ENCODE results near the gene LELP1.

The LELP1 gene

DNA sequence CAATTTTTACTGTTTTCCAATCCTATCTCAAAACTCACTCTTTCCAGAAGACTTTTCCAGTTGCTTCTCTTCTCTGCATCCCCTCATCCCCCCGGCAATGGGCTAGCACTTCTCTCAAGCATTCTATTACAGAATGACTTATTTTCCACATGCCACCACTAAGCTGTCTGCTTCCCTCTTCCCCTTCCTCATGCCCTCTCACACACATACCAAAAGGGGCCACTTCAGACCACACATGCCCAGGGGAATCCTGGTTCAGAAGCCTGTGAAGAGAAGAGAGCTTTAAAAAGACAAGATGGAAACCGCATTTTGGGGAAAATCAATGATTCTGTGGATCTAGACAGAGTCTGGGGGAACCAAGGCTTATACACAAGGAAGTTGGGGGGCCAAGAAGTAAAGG lies 47.9 kb downstream of the LELP1 start:
- no peak overlapping the region for H3K9ac ChIP-seq (ENCODE audit: low read length)
- no peak overlapping the region for H2AFZ ChIP-seq (ENCODE audit: low read length)
- H3K9me2 ChIP-seq (replicated peaks; ENCODE audit: insufficient read depth, low read length), result no peaks in the 10 kb centered on the region
- DNase-seq, result no peak
- no peak overlapping the region for H3K27ac ChIP-seq (ENCODE audit: low read length)
- H3K4me1 ChIP-seq (ENCODE audit: low read length), result peaks cover 12% of the 10 kb centered on the region
- no peaks in the 10 kb centered on the region for H3K9me3 ChIP-seq (replicated peaks; ENCODE audit: insufficient read depth, low read length)
- no peaks in the 10 kb centered on the region for H3K27me3 ChIP-seq (replicated peaks; ENCODE audit: insufficient read depth, low read length)
- H3K79me2 ChIP-seq (ENCODE audit: low read length), result no peaks in the 10 kb centered on the region
- TF ChIP-seq, protein P1, sequence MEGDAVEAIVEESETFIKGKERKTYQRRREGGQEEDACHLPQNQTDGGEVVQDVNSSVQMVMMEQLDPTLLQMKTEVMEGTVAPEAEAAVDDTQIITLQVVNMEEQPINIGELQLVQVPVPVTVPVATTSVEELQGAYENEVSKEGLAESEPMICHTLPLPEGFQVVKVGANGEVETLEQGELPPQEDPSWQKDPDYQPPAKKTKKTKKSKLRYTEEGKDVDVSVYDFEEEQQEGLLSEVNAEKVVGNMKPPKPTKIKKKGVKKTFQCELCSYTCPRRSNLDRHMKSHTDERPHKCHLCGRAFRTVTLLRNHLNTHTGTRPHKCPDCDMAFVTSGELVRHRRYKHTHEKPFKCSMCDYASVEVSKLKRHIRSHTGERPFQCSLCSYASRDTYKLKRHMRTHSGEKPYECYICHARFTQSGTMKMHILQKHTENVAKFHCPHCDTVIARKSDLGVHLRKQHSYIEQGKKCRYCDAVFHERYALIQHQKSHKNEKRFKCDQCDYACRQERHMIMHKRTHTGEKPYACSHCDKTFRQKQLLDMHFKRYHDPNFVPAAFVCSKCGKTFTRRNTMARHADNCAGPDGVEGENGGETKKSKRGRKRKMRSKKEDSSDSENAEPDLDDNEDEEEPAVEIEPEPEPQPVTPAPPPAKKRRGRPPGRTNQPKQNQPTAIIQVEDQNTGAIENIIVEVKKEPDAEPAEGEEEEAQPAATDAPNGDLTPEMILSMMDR (IDR thresholded peaks at IDR 0.05; ENCODE audit: low read length), result no peak
- TF ChIP-seq EZH2phosphoT487 (IDR thresholded peaks at IDR 0.05; ENCODE audit: low read length), result no peak
- no peak for TF ChIP-seq EZH2 (optimal IDR thresholded peaks at IDR 0.05; ENCODE audit: low read depth, low read length)
- H4K20me1 ChIP-seq (ENCODE audit: insufficient read depth, low read length), result no peaks in the 10 kb centered on the region
- peaks cover 9% of the 10 kb centered on the region; the same call in 1 of the 2 replicates for H3F3A ChIP-seq (ENCODE audit: insufficient read depth, low read length)
- no peaks in the 10 kb centered on the region for H3K36me3 ChIP-seq (replicated peaks; ENCODE audit: insufficient read depth, low read length)
- H3K4me2 ChIP-seq (ENCODE audit: low read depth, low read length), result no peak overlapping the region
- no peak overlapping the region for H3K4me3 ChIP-seq (ENCODE audit: low read length)

DNA sequence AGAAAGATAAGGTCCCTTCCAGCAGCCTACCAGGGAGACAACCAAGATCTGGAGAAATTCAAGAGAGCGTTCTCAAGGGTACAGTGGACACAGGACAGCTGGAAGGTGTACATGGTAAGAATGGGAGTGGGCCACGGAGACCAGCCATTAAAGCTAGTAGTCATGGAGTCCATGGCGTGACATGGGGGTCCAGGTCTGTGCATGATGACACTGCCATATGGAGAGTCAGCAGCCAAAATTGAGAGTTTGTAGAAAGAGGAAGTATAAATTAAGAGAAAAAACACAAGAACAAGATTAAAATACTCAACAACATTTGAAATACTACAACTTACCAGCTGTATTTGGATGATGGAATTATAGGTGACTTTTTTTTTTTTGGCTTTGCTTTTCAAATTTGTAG lies 48.3 kb downstream of the LELP1 start:
- no peak for DNase-seq
- Histone ChIP-seq H2AFZ (ENCODE audit: low read length) (no peak overlapping the region), H3K27ac (ENCODE audit: low read length) (no peak overlapping the region)

DNA sequence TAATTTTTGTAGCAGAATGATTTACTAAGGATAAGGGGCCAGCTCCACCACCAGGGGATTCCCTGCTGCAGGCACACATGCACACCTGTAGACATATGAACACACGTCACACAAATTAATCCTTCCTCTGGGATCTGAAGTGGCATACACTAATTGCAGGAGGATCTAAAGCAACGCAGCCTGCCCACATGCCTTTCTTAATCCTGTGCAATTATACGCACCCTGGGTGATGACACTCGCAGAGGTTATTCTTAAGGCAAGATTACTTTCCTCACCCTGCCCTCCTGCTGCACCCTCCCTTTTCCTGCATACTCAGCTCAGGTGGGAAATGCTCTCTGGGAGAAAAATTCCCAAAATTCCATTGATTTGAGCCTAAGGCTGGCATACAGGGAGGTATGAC lies 48.8 kb downstream of the LELP1 start:
- TF ChIP-seq EZH2 (optimal IDR thresholded peaks at IDR 0.05; ENCODE audit: low read depth, low read length) (no peak), EZH2phosphoT487 (IDR thresholded peaks at IDR 0.05; ENCODE audit: low read length) (no peak)
- TF ChIP-seq, protein P1 (IDR thresholded peaks at IDR 0.05; ENCODE audit: low read length), result no peak
- Histone ChIP-seq H3K4me3 (ENCODE audit: low read length) (no peak overlapping the region), H3K9ac (ENCODE audit: low read length) (no peak overlapping the region), H3K27ac (ENCODE audit: low read length) (no peak overlapping the region), H4K20me1 (ENCODE audit: insufficient read depth, low read length) (no peaks in the 10 kb centered on the region), H3K4me1 (ENCODE audit: low read length) (peaks cover 12% of the 10 kb centered on the region), H3F3A (ENCODE audit: insufficient read depth, low read length) (peaks cover 9% of the 10 kb centered on the region; the same call in 1 of the 2 replicates), H3K4me2 (ENCODE audit: low read depth, low read length) (no peak overlapping the region), H3K36me3 (replicated peaks; ENCODE audit: insufficient read depth, low read length) (no peaks in the 10 kb centered on the region), H3K27me3 (replicated peaks; ENCODE audit: insufficient read depth, low read length) (no peaks in the 10 kb centered on the region), H3K79me2 (ENCODE audit: low read length) (no peaks in the 10 kb centered on the region), H3K9me2 (replicated peaks; ENCODE audit: insufficient read depth, low read length) (no peaks in the 10 kb centered on the region), H2AFZ (ENCODE audit: low read length) (no peak overlapping the region), H3K9me3 (replicated peaks; ENCODE audit: insufficient read depth, low read length) (no peaks in the 10 kb centered on the region)
- no peak for DNase-seq

More for the DNA sequence above, 48.3 kb downstream of the LELP1 start:
- Histone ChIP-seq H3F3A (ENCODE audit: insufficient read depth, low read length) (peaks cover 9% of the 10 kb centered on the region; the same call in 1 of the 2 replicates), H3K36me3 (replicated peaks; ENCODE audit: insufficient read depth, low read length) (no peaks in the 10 kb centered on the region), H3K9ac (ENCODE audit: low read length) (no peak overlapping the region), H3K79me2 (ENCODE audit: low read length) (no peaks in the 10 kb centered on the region), H3K4me1 (ENCODE audit: low read length) (peaks cover 12% of the 10 kb centered on the region), H3K9me3 (replicated peaks; ENCODE audit: insufficient read depth, low read length) (no peaks in the 10 kb centered on the region), H3K27me3 (replicated peaks; ENCODE audit: insufficient read depth, low read length) (no peaks in the 10 kb centered on the region), H4K20me1 (ENCODE audit: insufficient read depth, low read length) (no peaks in the 10 kb centered on the region), H3K4me3 (ENCODE audit: low read length) (no peak overlapping the region), H3K4me2 (ENCODE audit: low read depth, low read length) (no peak overlapping the region), H3K9me2 (replicated peaks; ENCODE audit: insufficient read depth, low read length) (no peaks in the 10 kb centered on the region)
- no peak for TF ChIP-seq EZH2 (optimal IDR thresholded peaks at IDR 0.05; ENCODE audit: low read depth, low read length)
- no peak for TF ChIP-seq EZH2phosphoT487 (IDR thresholded peaks at IDR 0.05; ENCODE audit: low read length)
- TF ChIP-seq, protein P1 (IDR thresholded peaks at IDR 0.05; ENCODE audit: low read length), result no peak

Measured in MM.1S (cell line).